Superior temporal gyrus (tissue), 1 donor: ENCODE results near the gene ANKRD33B.
"Not testable (repeated sequence)": the region's sequence is repeated elsewhere in the genome, so short reads cannot be mapped to it uniquely, and the experiment has no call there.

Source experiments
- DNase-seq: peaks from one replicate; pipeline ENCODE4 v3.0.0-alpha.2; 2016; ENCODE audit errors: extremely low spot score

The ANKRD33B gene

GRCh38 chr5:10593531-10594181 lies 29.8 kb downstream of the ANKRD33B start:
- DNase-seq, result no peak

GRCh38 chr5:10594591-10595210 lies 30.8 kb downstream of the ANKRD33B start:
- no peak for DNase-seq

GRCh38 chr5:10595293-10595671 lies 31.4 kb downstream of the ANKRD33B start:
- no peak for DNase-seq

- DNase-seq, result no peak
These were observed 31.9 kb downstream of the ANKRD33B start for GRCh38 chr5:10595672-10596309.

- no peak for DNase-seq
These were observed 32.4 kb downstream of the ANKRD33B start for GRCh38 chr5:10596310-10596703.

GRCh38 chr5:10596886-10597451 lies 33.1 kb downstream of the ANKRD33B start:
- no peak for DNase-seq

- no peak for DNase-seq
These were observed 35.2 kb downstream of the ANKRD33B start for GRCh38 chr5:10599113-10599512.

- no peak for DNase-seq
These were observed 36.0 kb downstream of the ANKRD33B start for GRCh38 chr5:10599862-10600284.

GRCh38 chr5:10600626-10601245 lies 36.9 kb downstream of the ANKRD33B start:
- peak; percentile 66 for DNase-seq

- DNase-seq, result peak; percentile 92
These were observed 37.6 kb downstream of the ANKRD33B start for GRCh38 chr5:10601246-10602030.

GRCh38 chr5:10602031-10602806 lies 38.3 kb downstream of the ANKRD33B start:
- peak; percentile 75 for DNase-seq

- no peak for DNase-seq
These were observed 41.1 kb downstream of the ANKRD33B start for GRCh38 chr5:10604975-10605374.

GRCh38 chr5:10606632-10607022 lies 42.8 kb downstream of the ANKRD33B start:
- not testable (repeated sequence) for DNase-seq

- no peak for DNase-seq
These were observed 43.3 kb downstream of the ANKRD33B start for GRCh38 chr5:10607023-10607665.

- DNase-seq, result no peak
These were observed 43.8 kb downstream of the ANKRD33B start for GRCh38 chr5:10607666-10608073.

GRCh38 chr5:10608081-10608480 lies 44.2 kb downstream of the ANKRD33B start:
- not testable (repeated sequence) for DNase-seq

GRCh38 chr5:10610058-10610457 lies 46.2 kb downstream of the ANKRD33B start:
- DNase-seq, result no peak

GRCh38 chr5:10611290-10611689 lies 47.4 kb downstream of the ANKRD33B start:
- no peak for DNase-seq

GRCh38 chr5:10612251-10612650 lies 48.4 kb downstream of the ANKRD33B start:
- DNase-seq, result no peak

GRCh38 chr5:10615693-10616092 lies 51.8 kb downstream of the ANKRD33B start:
- DNase-seq, result no peak
